Glutamatergic neuron (in vitro differentiated cells): ENCODE measurements around the gene GSN. TPM values are rescaled to one million over a fixed set of nuclear protein-coding genes. Genes with fewer than 3 reads are reported as not detected.

Experiments
- DNase-seq: peaks from one replicate; pipeline ENCODE4 v3.0.0; 2022
- H3K27ac Mint-ChIP-seq: one replicate; pipeline ENCODE4 v1.8.0; 2020; ENCODE audit warnings: mild to moderate bottlenecking, mixed read lengths, inconsistent platforms; ENCODE audit not compliant: unreplicated experiment
- H3K27me3 Mint-ChIP-seq: one replicate; pipeline ENCODE4 v1.8.0; 2020; ENCODE audit warnings: mild to moderate bottlenecking, moderate library complexity, mixed read lengths, inconsistent platforms; ENCODE audit not compliant: unreplicated experiment
- H3K36me3 Mint-ChIP-seq: one replicate; pipeline ENCODE4 v1.8.0; 2020; ENCODE audit warnings: mild to moderate bottlenecking, mixed read lengths, inconsistent platforms; ENCODE audit not compliant: unreplicated experiment
- H3K4me1 Mint-ChIP-seq: one replicate; pipeline ENCODE4 v1.8.0; 2020; ENCODE audit warnings: mild to moderate bottlenecking, low read depth, mixed read lengths, inconsistent platforms; ENCODE audit not compliant: unreplicated experiment
- H3K4me3 Mint-ChIP-seq: one replicate; pipeline ENCODE4 v1.8.0; 2020; ENCODE audit warnings: mild to moderate bottlenecking, mixed read lengths, inconsistent platforms; ENCODE audit not compliant: unreplicated experiment
- H3K9me3 Mint-ChIP-seq: one replicate; pipeline ENCODE4 v1.8.0; 2020; ENCODE audit warnings: mild to moderate bottlenecking, moderate library complexity, mixed read lengths, inconsistent platforms; ENCODE audit not compliant: unreplicated experiment
- CTCF ChIP-seq: fragments of 200-600 bp; sonication (generic); IDR thresholded peaks from one replicate; pipeline ENCODE4 v1.5.0; 2021; ENCODE audit not compliant: partially characterized antibody, unreplicated experiment
- total RNA-seq: library from RNA; stranded (reverse); fragmentation: NEBNext Ultra II Directional; extraction: Animal tissue kit (Norgen Biotek cat#: 25700); gene quantifications from one replicate; pipeline ENCODE4 v1.2.1, GENCODE V29; 2021; ENCODE audit not compliant: unreplicated experiment

GSN gene
- total RNA-seq, 1 donor from 2014 or later: 11.6 TPM

- no peak for TF ChIP-seq CTCF
- Mint-ChIP-seq H3K27me3 (peaks cover 12% of the 10 kb centered on the region), H3K4me3 (no peak overlapping the region), H3K36me3 (no peaks in the 10 kb centered on the region), H3K27ac (no peak overlapping the region), H3K4me1 (peaks cover 4% of the 10 kb centered on the region), H3K9me3 (peaks cover 4% of the 10 kb centered on the region)
- no peak for DNase-seq
Observed at GRCh38 chr9:121296213-121297127, 28.5 kb downstream of the GSN start.

GRCh38 chr9:121297389-121297788, 29.4 kb downstream of the GSN start:
- no peak overlapping the region for H3K27ac Mint-ChIP-seq
- peaks cover 12% of the 10 kb centered on the region for H3K27me3 Mint-ChIP-seq
- no peaks in the 10 kb centered on the region for H3K36me3 Mint-ChIP-seq
- peaks cover 4% of the 10 kb centered on the region for H3K9me3 Mint-ChIP-seq
- peaks cover 4% of the 10 kb centered on the region for H3K4me1 Mint-ChIP-seq
- no peak overlapping the region for H3K4me3 Mint-ChIP-seq
- DNase-seq: no peak
- TF ChIP-seq CTCF: no peak

GRCh38 chr9:121298016-121298538, 30.1 kb downstream of the GSN start:
- Mint-ChIP-seq H3K27ac (no peak overlapping the region), H3K9me3 (peaks cover 4% of the 10 kb centered on the region), H3K4me3 (no peak overlapping the region), H3K4me1 (peaks cover 4% of the 10 kb centered on the region), H3K27me3 (peaks cover 11% of the 10 kb centered on the region), H3K36me3 (no peaks in the 10 kb centered on the region)
- DNase-seq: no peak
- no peak for TF ChIP-seq CTCF

- peaks cover 4% of the 10 kb centered on the region for H3K4me1 Mint-ChIP-seq
- no peak for DNase-seq
- H3K4me3 Mint-ChIP-seq: peak overlapping the region; percentile 60
- peaks cover 11% of the 10 kb centered on the region for H3K27me3 Mint-ChIP-seq
- no peak overlapping the region for H3K27ac Mint-ChIP-seq
- no peaks in the 10 kb centered on the region for H3K36me3 Mint-ChIP-seq
- H3K9me3 Mint-ChIP-seq: peaks cover 4% of the 10 kb centered on the region
- TF ChIP-seq CTCF: no peak
Observed at GRCh38 chr9:121298689-121299466, 30.9 kb downstream of the GSN start.
